GM03348 (cell line): ENCODE measurements around the gene NKD2.
"Not testable (repeated sequence)": the region's sequence is repeated elsewhere in the genome, so short reads cannot be mapped to it uniquely, and the experiment has no call there.

ENCODE experiments used
- DNase-seq: peaks from one replicate; pipeline ENCODE4 v3.0.0; 2012; ENCODE audit warnings: low spot score

NKD2 gene

GRCh38 chr5:1073239-1074102 is 64.9 kb downstream of the NKD2 start:
- no peak for DNase-seq

DNA sequence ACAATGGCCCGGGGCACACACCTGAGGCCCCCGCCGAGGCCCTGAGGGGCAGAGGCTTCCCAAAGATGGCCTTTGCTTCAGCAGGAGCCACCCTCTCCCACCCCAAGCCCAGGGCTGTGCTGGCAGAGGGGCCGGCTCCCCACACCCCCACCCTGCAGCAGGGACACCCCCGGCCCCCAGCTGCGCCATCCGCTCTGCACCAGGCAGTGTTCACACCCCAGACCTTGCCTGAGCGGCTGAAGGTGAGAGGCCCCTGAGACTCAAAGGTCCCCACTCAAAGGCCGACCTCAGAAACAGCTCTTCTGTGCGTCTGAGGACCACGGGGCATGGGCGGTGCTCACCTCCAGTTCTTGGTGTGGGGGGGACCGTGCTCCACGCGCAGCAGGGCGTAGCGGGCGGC is 65.6 kb downstream of the NKD2 start:
- no peak for DNase-seq

- DNase-seq, result no peak
Measured at GRCh38 chr5:1074816-1075554, 66.4 kb downstream of the NKD2 start.

- no peak for DNase-seq
Measured at GRCh38 chr5:1075555-1075881, 66.9 kb downstream of the NKD2 start.

DNA sequence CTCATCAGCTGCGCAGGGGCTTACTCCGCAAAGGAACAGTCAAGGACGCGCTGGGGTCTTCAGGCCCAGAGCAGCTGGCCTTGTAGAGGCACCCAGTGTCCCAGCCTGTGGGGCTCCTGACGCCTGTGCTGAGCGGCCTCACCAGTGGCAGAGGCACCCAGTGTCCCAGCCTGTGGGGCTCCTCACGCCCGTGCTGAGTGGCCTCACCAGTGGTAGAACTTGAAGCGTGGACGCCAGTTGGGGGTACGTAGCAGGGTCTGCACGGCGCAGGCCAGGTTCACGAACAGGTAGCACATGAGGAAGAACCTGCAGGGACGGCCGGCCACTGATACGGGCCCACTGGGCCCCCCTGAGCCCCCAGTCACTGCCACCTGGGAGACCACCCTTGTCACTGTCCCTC is 67.3 kb downstream of the NKD2 start:
- DNase-seq, result no peak

- no peak for DNase-seq
Measured at GRCh38 chr5:1076406-1076805, 67.8 kb downstream of the NKD2 start.

- no peak for DNase-seq
Measured at GRCh38 chr5:1077026-1077425, 68.4 kb downstream of the NKD2 start.

DNA sequence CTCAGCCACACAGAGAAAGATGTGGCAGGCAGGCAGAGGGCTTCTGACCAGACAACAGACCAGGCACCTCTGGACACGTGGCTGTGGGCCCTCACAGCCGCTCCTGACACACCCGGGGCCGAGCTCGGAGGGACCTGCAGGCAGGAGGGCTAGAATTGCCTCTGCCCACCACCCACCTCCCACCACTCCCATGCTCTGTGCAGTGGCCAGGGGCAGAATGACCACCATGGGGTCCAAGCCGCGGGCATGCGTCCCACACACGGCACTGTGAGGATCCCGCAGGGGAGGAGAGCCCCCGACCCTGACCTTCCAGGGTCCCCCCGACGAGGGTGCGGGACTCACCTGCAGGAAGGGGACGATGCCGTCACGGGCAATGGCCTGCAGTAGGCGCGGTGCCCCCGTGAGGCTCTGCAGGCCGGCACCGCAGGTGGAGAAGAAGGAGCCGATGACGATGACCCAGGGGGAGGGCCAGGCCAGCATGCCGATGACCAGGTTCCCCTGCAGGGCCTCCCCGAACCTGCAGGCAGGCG is 69.0 kb downstream of the NKD2 start:
- no peak for DNase-seq

DNA sequence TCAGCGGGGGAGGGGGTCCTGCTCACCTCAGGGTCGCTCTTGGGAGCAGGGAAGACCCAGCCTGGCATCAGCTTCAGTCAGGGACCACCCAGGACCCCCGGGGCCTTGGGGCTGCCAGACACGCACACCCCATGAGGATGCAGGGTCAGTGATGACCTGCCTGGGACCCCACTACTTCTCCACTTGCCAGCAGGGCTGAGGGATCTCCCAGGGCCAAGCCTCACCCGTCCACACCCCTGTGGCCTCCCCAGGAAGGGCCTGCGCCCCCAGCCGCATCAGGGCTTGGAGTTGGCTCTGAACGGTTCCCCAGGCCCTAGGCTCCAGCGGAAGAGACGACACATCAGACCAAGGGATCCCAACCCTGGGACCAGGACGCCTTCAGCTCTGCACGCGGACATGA is 69.6 kb downstream of the NKD2 start:
- no peak for DNase-seq

DNA sequence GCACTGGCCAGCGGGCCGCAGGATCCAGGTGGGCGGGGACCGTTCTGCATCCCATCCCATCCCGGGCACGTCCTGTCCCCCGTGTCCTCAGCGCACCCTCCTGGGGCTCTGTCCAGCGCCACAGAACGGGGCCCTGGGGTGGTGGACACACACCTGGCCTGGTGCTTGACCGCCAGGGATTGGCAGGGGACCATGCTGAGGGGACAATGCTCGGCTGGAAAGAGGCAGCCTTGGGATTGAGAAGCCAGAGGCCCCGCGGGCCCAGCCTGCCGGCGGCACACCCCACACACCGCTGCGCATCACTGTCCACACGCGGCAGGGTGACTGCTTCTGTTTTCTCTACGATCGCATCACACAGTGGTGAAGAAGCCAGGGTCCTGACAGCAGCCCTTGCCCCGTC is 70.2 kb downstream of the NKD2 start:
- DNase-seq, result no peak

DNA sequence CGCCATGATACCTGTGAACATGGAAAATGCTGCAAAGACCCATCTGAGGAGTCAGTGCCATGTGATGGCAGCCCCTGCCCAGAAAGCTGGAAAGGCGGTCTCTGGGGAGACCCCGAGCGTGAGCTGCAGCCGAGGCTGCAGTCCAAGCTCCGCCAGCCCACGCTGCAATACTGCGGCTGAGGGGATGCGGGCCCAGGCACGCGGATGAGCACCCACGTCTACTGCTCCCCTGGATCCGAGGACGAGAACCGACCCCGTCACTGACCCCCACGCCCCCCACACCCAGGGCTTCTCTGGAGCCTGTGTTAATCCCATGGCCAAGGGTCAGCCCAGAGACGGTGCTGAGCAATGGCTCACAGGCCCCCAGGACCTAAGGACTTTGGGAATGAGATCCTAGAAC is 70.9 kb downstream of the NKD2 start:
- DNase-seq, result no peak

DNA sequence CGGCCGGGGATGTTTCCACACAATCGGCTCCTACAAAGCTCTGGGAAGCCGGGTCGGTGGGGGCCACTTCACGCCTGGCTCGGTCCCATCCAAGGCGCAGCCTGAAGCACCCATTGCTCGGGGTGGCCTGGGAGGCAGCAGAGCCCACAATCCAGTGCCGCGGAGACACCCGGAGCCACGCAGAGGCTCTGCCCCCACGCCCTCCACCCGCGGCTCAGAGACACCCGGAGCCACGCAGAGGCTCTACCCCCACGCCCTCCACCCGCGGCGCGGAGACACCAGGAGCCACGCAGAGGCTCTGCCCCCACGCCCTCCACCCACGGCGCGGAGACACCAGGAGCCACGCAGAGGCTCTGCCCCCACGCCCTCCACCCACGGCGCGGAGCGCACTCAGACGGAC is 71.4 kb downstream of the NKD2 start:
- no peak for DNase-seq

DNA sequence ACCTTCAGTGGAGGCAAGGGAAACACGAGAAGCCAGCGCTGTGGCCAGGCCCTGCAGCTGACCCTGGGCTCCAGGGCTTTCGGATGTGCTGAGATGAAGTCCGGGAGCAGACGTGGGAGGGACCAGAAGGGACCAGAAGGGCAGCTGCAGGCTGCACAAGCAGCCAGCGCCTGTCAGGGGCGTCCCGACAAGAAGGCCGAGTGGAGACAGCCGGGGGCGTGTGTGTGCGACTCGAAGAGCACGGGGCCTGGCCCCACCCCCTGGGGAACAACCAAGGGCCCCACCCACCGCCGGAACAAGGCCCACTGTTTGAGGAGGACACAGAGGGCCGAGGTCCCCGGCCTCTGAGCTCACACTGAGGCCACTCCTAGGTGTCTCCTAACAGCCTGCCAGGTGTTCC is 71.8 kb downstream of the NKD2 start:
- DNase-seq, result no peak

- DNase-seq, result no peak
Measured at GRCh38 chr5:1081519-1081918, 72.9 kb downstream of the NKD2 start.

GRCh38 chr5:1083026-1083425 is 74.4 kb downstream of the NKD2 start:
- DNase-seq, result not testable (repeated sequence)

- DNase-seq, result no peak
Measured at GRCh38 chr5:1083823-1084605, 75.4 kb downstream of the NKD2 start.

GRCh38 chr5:1085391-1085790 is 76.8 kb downstream of the NKD2 start:
- no peak for DNase-seq

DNA sequence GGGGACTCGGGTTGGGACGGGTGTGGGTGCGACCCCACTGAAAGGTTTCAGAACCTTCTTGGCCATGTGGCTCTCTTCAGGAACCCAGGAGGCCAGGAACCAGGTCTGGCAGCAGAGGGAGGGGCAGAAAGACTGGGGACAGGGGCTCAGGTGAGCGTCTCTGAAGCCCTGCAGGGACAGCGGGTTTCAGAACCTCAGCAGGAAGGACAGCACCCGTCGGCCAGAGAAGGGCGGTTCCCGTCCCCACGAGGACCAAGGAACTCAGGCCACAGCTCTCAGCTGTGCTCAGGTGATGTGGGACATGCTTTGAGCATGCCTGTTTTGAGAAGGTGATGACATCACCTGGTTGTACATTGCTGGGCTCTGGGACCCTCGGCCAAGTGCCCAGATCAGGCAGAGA is 77.5 kb downstream of the NKD2 start:
- no peak for DNase-seq

- DNase-seq, result no peak
Measured at GRCh38 chr5:1086871-1087270, 78.3 kb downstream of the NKD2 start.

- DNase-seq, result no peak
Measured at GRCh38 chr5:1087428-1087827, 78.8 kb downstream of the NKD2 start.

- no peak for DNase-seq
Measured at GRCh38 chr5:1088031-1088430, 79.4 kb downstream of the NKD2 start.
